GM12891 (cell line): Measurements from ENCODE around the gene CREBRF.

Experiments
- PAX5 ChIP-seq: IDR thresholded peaks from 2 replicates; pipeline ENCODE4 v1.6.1; 2011; ENCODE audit warnings: low read length, moderate library complexity, mild to moderate bottlenecking; ENCODE audit not compliant: insufficient read depth, severe bottlenecking
- POLR2A ChIP-seq: IDR thresholded peaks from 2 replicates; pipeline ENCODE4 v1.6.1; 2011; ENCODE audit warnings: low read depth, low read length, control low read depth
- POLR2AphosphoS5 ChIP-seq: IDR thresholded peaks from 2 replicates; pipeline ENCODE4 v1.6.1; 2011; ENCODE audit warnings: low read depth, low read length, control low read depth
- POU2F2 ChIP-seq: IDR thresholded peaks from 2 replicates; pipeline ENCODE4 v1.6.1; 2011; ENCODE audit warnings: low read depth, mild to moderate bottlenecking, control low read depth, low read length, moderate library complexity
- SPI1 ChIP-seq: IDR thresholded peaks from 2 replicates; pipeline ENCODE4 v1.6.1; 2011; ENCODE audit warnings: low read depth, low read length, control low read depth
- TAF1 ChIP-seq: IDR thresholded peaks from 2 replicates; pipeline ENCODE4 v1.6.1; 2011; ENCODE audit warnings: low read depth, low read length, control low read depth

- TF ChIP-seq POLR2A: no peak
- TF ChIP-seq POLR2AphosphoS5: no peak
- no peak for TF ChIP-seq POU2F2
- no peak for TF ChIP-seq TAF1
- no peak for TF ChIP-seq SPI1
- TF ChIP-seq PAX5: no peak
Observed at GRCh38 chr5:173180331-173180730, 124.2 kb downstream of the CREBRF start.
